Fibroblast of pulmonary artery (primary cell): ENCODE data around the gene KCNH4.
"Not testable (repeated sequence)": the region's sequence is repeated elsewhere in the genome, so short reads cannot be mapped to it uniquely, and the experiment has no call there.

ENCODE experiments used
- DNase-seq: peaks from one replicate; pipeline ENCODE4 v3.0.0-alpha.2; 2010; ENCODE audit warnings: low read depth
- H3K4me3 ChIP-seq: replicated peaks from 2 replicates; pipeline ENCODE4 v1.5.1; 2011; ENCODE audit warnings: low read depth, mild to moderate bottlenecking, control low read depth, low read length, moderate library complexity
- TF ChIP-seq, protein P1 (sequence below): IDR thresholded peaks from 2 replicates; pipeline ENCODE4 v1.5.1; 2011; ENCODE audit warnings: mild to moderate bottlenecking, control low read depth, low read length, inconsistent platforms; ENCODE audit errors: missing control alignments

KCNH4 gene

DNA sequence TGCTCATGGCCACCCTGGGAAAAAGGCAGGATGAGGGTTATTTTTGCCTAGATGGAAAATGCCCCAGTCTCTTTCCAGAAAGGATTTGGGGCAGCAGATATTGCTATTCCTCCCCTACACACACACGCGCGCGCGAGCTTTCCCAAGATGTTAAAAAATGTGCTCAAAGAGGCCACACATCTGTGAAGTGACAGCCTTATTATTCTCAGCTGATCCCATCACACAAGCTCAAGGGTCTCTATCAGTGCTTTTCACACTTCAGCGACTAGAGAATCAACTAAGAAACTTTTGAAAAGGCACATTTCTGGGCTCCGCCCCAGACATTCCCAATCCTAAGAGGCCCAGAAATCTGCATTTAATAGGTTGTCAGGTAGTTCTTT lies 20.4 kb downstream of the KCNH4 start:
- H3K4me3 ChIP-seq, result no peak overlapping the region
- no peak for DNase-seq
- TF ChIP-seq, protein P1, sequence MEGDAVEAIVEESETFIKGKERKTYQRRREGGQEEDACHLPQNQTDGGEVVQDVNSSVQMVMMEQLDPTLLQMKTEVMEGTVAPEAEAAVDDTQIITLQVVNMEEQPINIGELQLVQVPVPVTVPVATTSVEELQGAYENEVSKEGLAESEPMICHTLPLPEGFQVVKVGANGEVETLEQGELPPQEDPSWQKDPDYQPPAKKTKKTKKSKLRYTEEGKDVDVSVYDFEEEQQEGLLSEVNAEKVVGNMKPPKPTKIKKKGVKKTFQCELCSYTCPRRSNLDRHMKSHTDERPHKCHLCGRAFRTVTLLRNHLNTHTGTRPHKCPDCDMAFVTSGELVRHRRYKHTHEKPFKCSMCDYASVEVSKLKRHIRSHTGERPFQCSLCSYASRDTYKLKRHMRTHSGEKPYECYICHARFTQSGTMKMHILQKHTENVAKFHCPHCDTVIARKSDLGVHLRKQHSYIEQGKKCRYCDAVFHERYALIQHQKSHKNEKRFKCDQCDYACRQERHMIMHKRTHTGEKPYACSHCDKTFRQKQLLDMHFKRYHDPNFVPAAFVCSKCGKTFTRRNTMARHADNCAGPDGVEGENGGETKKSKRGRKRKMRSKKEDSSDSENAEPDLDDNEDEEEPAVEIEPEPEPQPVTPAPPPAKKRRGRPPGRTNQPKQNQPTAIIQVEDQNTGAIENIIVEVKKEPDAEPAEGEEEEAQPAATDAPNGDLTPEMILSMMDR, result no peak

DNA sequence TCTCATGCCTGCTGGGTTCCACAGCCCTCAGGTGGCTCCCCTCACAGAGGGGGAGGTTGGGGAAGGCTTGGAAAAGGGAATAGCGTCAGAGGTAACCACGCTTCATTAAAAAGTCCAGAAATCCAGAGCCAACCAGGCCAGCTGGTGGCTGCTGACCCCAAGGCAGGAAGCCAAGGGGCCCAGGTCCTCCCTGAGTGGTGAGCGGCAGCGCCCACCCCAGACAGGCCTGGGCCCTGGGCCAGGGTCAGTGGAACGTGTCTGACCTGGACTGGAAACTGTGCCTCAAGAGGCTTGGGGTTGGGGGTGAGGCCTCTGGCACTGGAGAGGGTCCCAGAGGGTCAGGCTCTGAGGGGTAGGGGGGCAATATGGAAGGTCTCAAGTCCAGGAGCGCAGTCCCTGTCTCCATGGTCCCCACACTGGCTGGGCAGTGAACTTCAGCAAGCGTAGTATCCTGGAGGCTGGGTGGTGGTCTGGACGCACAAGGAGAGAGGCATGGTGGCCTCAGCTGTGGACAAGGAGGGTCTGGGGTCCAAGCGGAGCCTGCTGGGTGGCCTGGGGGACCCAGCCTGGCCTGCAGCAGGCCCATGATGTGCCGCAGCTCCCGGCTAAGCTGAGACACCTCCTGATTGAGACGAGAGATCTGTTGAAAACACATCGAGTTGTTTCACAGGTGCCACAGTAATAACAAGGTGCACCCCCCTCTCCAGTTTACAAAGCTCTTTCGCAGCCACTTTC lies 21.0 kb downstream of the KCNH4 start:
- no peak overlapping the region for H3K4me3 ChIP-seq
- DNase-seq, result no peak
- TF ChIP-seq, protein P1, result no peak

DNA sequence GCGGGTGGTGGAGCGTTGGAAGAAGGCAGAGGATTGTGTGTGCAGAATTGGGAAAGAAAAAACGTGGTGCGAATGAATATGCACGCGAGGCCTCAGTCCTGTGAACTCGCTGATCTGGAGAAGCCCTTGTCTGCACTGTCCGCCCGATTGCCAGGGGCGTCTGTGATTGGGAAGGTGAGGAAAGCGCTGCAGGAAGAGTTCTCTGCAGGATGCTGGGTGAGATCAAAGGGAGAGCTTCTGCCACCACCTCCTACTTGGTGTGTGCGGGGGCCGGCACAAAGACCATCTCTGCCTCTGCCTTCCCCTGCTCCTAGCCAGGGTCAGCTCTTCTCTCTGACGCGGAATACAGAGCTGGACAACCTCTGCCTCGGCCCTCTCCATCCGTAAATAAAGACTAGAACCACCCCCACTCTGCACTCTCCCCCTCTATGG lies 25.3 kb downstream of the KCNH4 start:
- DNase-seq, result no peak

DNA sequence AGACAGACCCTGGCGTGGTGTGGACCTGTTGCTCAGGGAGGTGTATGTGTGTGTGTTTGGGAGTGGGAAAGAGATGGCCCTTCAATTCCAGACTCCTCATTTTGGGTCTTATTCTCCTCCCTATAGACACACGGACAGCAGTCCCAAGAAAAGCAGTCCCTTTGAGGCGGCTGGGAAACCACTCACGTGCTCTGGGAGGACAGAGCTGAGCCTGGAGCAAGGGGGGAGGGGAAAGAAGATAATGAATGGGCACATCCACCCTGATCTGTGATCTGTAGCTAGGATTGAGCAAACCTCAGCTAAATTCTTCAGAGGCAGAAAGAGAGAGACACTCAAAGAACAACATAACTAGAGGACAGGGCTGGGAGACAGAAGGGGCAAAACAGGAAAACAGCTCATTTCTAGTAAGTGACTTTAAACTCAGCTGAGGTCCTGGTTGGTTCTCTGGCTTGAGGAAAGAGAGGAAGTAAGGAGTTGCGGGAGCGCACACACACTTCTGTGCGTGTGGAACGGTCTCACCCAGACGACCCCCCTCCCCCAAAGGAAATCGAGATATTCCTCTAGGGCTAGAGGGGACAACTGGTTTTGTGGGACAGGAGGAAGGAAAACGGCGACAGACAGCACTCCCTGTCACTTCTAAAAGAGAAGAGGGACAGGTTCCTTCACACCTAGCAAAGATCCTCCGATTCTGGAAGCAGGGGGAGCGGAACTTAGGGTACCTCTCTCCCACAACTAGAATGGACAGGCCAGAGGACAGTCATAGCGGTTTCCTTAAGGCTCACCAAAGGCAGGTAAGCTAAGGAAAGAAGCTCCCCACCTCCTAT lies 26.8 kb downstream of the KCNH4 start:
- TF ChIP-seq, protein P1, result no peak
- H3K4me3 ChIP-seq, result peak overlapping the region; percentile 87
- DNase-seq, result peak; percentile 45

More for the DNA sequence above, 25.3 kb downstream of the KCNH4 start:
- H3K4me3 ChIP-seq, result peak overlapping the region; percentile 87
- TF ChIP-seq, protein P1, result no peak

DNA sequence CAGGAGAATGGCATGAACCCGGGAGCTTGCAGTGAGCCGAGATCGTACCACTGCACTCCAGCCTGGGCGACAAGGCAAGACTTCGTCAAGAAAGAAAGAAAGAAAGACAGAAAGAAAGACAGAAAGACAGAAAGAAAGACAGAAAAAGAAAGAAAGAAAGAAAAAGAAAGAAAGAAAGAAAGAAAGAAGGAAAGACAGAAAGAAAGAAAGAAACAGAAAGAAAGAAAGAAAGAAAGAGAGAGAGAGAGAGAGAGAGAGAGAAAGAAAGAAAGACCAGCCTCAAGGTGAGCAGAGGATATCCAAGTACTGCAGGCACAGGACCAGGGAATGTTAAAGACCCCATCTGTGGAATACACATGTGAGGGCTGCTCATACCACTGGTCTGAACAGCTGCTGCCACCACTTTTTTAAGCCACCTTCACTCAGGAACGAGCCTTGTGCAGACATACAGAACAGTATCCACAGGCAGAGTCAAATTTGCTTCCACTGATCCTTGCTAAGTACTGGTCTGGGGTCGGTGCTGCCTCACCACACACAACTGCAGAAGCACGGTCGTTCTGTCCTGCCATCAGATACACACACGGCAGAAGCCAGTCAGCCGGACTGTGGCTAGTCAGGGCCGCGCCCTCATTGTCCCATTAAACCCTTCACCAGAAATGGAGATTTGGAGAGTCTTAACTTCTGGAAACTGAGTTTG lies 33.9 kb downstream of the KCNH4 start:
- H3K4me3 ChIP-seq, result no peak overlapping the region
- no peak for DNase-seq
- TF ChIP-seq, protein P1, result no peak

DNA sequence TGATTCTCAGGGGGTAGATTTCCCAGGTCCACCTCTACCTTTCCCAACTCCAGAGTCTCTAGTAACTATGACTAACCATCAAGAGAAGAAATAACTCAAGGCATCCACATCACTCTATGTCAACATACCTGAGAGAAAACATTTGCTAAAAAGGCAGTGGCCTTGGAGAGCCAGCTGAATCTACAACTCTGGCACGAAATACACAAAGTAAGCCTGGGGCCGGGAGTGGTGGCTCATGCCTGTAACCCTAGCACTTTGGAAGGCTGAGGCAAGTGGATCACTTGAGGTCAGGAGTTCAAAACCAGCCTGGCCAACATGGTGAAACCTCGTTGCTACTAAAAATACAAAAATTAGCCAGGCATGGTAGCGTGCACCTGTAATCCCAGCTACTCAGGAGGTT lies 37.8 kb downstream of the KCNH4 start:
- H3K4me3 ChIP-seq, DNase-seq: not testable (repeated sequence)

DNA sequence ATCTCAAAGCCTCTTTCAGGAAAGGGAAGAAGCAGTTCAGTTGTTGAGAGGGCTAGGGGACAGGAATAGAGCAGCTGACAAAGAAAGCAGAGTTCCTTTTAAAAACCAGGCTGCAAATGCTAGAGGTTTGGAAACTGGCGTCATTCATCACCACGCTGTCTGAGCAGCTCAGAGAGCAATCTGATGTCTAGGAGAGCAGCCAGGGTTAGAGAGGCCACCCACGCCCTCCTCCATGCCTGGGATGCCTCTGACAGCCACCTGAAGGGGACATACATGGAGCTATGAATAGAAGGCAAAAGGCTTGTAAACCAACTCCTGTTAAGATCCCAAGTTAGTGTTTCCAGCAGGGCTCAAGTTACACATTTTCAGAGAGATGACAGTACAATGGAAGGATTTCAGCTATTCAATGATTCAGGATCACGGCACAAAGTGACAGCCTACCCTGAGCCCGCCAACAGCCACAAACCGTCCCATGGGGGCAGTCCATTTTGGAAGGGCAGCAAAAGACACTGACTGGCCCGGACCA lies 38.5 kb downstream of the KCNH4 start:
- peak; percentile 35 for DNase-seq
- TF ChIP-seq, protein P1, result no peak
- H3K4me3 ChIP-seq, result no peak overlapping the region
